Breast epithelium (tissue), 3 donors: ENCODE measurements around the gene CPA2.

Experiments
- POLR2A ChIP-seq: fragments of 450-650 bp; IDR thresholded peaks from one replicate; pipeline ENCODE4 v1.6.1; 2016; ENCODE audit warnings: antibody characterized with exemption, mild to moderate bottlenecking, moderate library complexity
- POLR2AphosphoS5 ChIP-seq, 3 donors: sonication (generic); formaldehyde crosslinking; IDR thresholded peaks; one replicate each; pipeline ENCODE4 v1.6.1; 2017; ENCODE audit warnings: antibody characterized with exemption in 3 of 3

DNA sequence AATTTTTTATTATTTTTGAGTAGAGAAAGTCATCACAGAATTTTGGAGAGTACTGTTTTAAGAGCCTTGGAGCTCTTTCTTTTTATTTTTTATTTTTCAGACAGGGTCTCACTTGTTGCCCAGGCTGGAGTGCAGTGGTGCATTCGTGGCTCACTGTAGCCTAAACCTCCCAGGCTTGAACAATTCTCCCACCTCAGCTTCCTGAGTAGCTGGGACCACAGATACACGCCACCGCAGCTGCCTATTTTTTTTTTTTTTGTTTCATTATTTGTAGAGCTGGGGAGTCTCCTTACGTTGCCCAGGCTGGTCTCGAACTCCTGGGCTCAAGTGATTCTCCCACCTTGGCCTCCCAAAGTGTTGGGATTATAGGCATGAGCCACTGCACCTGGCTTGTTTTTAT lies 36.9 kb downstream of the CPA2 start:
- no peak for TF ChIP-seq POLR2AphosphoS5 (IDR thresholded peaks at IDR 0.05)
- TF ChIP-seq POLR2A: no peak
